ENCODE data around the gene MSH5. TPM values are rescaled to one million over a fixed set of nuclear protein-coding genes. Genes with fewer than 3 reads are reported as not detected.
A peak's percentile ranks its signal among the peaks of the same experiment; 100 is the strongest.
"Not testable (repeated sequence)": the region's sequence is repeated elsewhere in the genome, so short reads cannot be mapped to it uniquely, and the experiment has no call there.

The MSH5 gene
- total RNA-seq, 1 experiment from 2014 or later = 38.1 TPM

DNA sequence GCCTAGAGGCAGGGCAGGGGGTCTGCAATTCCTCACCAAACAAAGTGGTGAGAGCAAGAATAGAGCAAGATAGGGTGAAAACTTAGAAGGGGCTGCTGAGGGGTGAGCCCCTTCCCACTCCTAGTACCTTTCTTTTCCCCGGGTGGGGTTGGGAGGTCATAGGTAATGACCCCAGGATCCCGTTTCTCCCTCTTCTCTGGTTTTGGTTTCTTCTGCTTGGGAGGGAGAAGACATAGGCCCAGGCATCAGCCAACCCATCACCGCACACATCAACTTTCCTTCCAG lies 52.2 kb downstream of the MSH5 start:
- no peak for TF ChIP-seq POLR2AphosphoS5 (IDR thresholded peaks at IDR 0.05; ENCODE audit: low read depth, low read length)
- ChIA-PET POLR2A (no interaction called here), CTCF (interaction anchor here (0.5 to 1.5 kb wide), 2 partner anchors 15 to 17 kb away, joined by 3 to 5 read pairs; partner anchors contain the start of gene LSM2)
- H3K27ac ChIP-seq (ENCODE audit: low read length) = peak overlapping the region; percentile 99
- no peaks in the 10 kb centered on the region for H3K9me3 ChIP-seq (ENCODE audit: control insufficient read depth, insufficient read depth, low read depth, low read length)
- peaks cover 21% of the 10 kb centered on the region for H3K4me1 ChIP-seq (ENCODE audit: control insufficient read depth, insufficient read depth, low read length)
- no peak for ATAC-seq
- intact Hi-C loops (cut with micrococcal nuclease; ENCODE audit: unreplicated experiment) = no loop called here
- no TSS peak for BruUV-seq (replicated peaks)
- no peak for DNase-seq (ENCODE audit: low read depth, low spot score)
- H3K27me3 ChIP-seq (ENCODE audit: control insufficient read depth, insufficient read depth, low read length) = no peaks in the 10 kb centered on the region
- in situ Hi-C loops (cut with HindIII; ENCODE audit: low pct_unique_long_range_greater_than_20kb, low sequenced_read_pairs) = no loop called here
- 0 out of 4 replicates have a peak overlapping the region, but pooled peaks of 1 of the 2 experiments have one; percentile 99 for H3K4me3 ChIP-seq (ENCODE audit: low read depth in 2 of 2, low read length in 2 of 2)
- H3K36me3 ChIP-seq (ENCODE audit: control insufficient read depth, insufficient read depth, low read length) = peaks cover 14% of the 10 kb centered on the region

- H3K9me3 ChIP-seq (ENCODE audit: control insufficient read depth, insufficient read depth, low read depth, low read length) = no peaks in the 10 kb centered on the region
- ATAC-seq = peak; percentile 34
- H3K27me3 ChIP-seq (ENCODE audit: control insufficient read depth, insufficient read depth, low read length) = no peaks in the 10 kb centered on the region
- in situ Hi-C loops (cut with HindIII; ENCODE audit: low pct_unique_long_range_greater_than_20kb, low sequenced_read_pairs) (no loop called here), intact Hi-C loops (cut with micrococcal nuclease; ENCODE audit: unreplicated experiment) (no loop called here)
- ChIA-PET CTCF (no interaction called here), POLR2A (interaction anchor here (0.6 kb wide), 2 partner anchors 35 to 63 kb away, joined by 3 to 5 read pairs; partner anchors contain the start of gene HSPA1B)
- BruUV-seq (replicated peaks) = no TSS peak
- H3K4me3 ChIP-seq (ENCODE audit: low read depth in 2 of 2, low read length in 2 of 2) = peak overlapping the region; percentile 92 to 99
- peaks cover 14% of the 10 kb centered on the region for H3K36me3 ChIP-seq (ENCODE audit: control insufficient read depth, insufficient read depth, low read length)
- TF ChIP-seq POLR2AphosphoS5 (IDR thresholded peaks at IDR 0.05; ENCODE audit: low read depth, low read length) = no peak
- TF ChIP-seq CTCF (IDR thresholded peaks at IDR 0.05) = no peak
- 0 out of 2 replicates have a peak, but pooled peaks have one; percentile 22 for TF ChIP-seq SIN3A (IDR thresholded peaks at IDR 0.05; ENCODE audit: borderline replicate concordance, insufficient read depth, low read depth, low read length)
- H3K4me1 ChIP-seq (ENCODE audit: control insufficient read depth, insufficient read depth, low read length) = peaks cover 21% of the 10 kb centered on the region
- no peak for DNase-seq (ENCODE audit: low read depth, low spot score)
- H3K27ac ChIP-seq (ENCODE audit: low read length) = peak overlapping the region; percentile 99
Measured at GRCh38 chr6:31792761-31793171, 53.0 kb downstream of the MSH5 start.

DNA sequence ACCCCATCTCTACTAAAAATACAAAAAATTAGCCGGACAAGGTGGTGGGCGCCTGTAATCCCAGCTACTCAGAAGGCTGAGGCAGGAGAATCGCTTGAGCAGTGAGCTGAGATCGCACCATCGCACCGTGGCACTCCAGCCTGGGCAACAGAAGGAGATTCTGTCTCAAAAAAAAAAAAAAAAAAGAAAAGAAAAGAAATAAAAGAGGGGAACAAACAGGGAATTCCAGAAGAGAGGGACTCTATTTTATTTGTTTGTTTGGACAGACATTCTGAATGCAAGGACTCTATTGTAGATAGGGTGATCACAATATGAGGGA lies 54.1 kb downstream of the MSH5 start:
- in situ Hi-C loops (cut with HindIII; ENCODE audit: low pct_unique_long_range_greater_than_20kb, low sequenced_read_pairs) = not testable (repeated sequence)

DNA sequence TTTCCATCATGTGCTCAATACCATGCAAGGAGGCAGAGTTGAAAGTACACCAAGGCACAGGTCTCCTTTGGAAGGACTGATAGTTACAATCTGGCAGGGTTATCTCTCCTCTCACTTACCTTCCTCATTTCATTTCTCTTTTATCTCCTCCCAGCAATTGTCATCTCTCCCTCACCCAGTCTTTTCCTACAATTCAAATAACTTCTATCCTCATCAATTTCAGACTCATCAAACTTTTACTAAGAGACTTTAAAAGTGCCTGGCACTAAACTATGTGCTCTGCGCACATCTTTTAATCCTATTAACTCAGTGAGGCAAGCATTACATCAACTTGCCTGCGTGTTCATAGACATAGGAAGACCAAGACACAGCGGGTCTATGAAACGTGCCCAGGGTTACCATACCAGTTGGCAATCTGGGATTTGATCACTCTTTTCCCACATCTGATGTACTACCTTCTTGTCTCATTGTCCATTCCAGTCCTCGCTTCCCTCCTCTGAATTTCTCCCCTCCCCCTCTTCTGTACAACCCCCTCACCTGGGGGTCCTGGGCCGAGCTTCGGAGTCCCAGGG lies 54.6 kb downstream of the MSH5 start:
- no peaks in the 10 kb centered on the region for H3K27me3 ChIP-seq (ENCODE audit: control insufficient read depth, insufficient read depth, low read length)
- DNase-seq (ENCODE audit: low read depth, low spot score) (no peak), ATAC-seq (no peak)
- no peaks in the 10 kb centered on the region for H3K9me3 ChIP-seq (ENCODE audit: control insufficient read depth, insufficient read depth, low read depth, low read length)
- BruUV-seq (replicated peaks) = TSS peak; percentile 84
- TF ChIP-seq SIN3A (IDR thresholded peaks at IDR 0.05; ENCODE audit: borderline replicate concordance, insufficient read depth, low read depth, low read length) (no peak), POLR2AphosphoS5 (IDR thresholded peaks at IDR 0.05; ENCODE audit: low read depth, low read length) (no peak), REST (IDR thresholded peaks at IDR 0.05; ENCODE audit: insufficient read depth in 1 of 2, low read depth in 2 of 2, low read length in 1 of 2) (no peak), TCF7L2 (IDR thresholded peaks at IDR 0.05; ENCODE audit: low read depth, low read length) (no peak), CTCF (IDR thresholded peaks at IDR 0.05) (no peak)
- peaks cover 21% of the 10 kb centered on the region for H3K4me1 ChIP-seq (ENCODE audit: control insufficient read depth, insufficient read depth, low read length)
- peaks cover 8% of the 10 kb centered on the region for H3K36me3 ChIP-seq (ENCODE audit: control insufficient read depth, insufficient read depth, low read length)
- intact Hi-C loops (cut with micrococcal nuclease; ENCODE audit: unreplicated experiment) (no loop called here), in situ Hi-C loops (cut with HindIII; ENCODE audit: low pct_unique_long_range_greater_than_20kb, low sequenced_read_pairs) (no loop called here)
- ChIA-PET POLR2A (no interaction called here), CTCF (no interaction called here)
- peak overlapping the region; percentile 92 to 99 for H3K4me3 ChIP-seq (ENCODE audit: low read depth in 2 of 2, low read length in 2 of 2)
- H3K27ac ChIP-seq (ENCODE audit: low read length) = peak overlapping the region; percentile 99

More for the DNA sequence above, 54.1 kb downstream of the MSH5 start:
- H3K4me1 ChIP-seq (ENCODE audit: control insufficient read depth, insufficient read depth, low read length) = peaks cover 21% of the 10 kb centered on the region
- peak overlapping the region; percentile 92 to 99 for H3K4me3 ChIP-seq (ENCODE audit: low read depth in 2 of 2, low read length in 2 of 2)
- POLR2A ChIA-PET = interaction anchor here (0.7 kb wide), 1 partner anchor 40 kb away, joined by 6 read pairs; no protein-coding TSS in a partner anchor
- intact Hi-C loops (cut with micrococcal nuclease; ENCODE audit: unreplicated experiment); H3K27me3 ChIP-seq (ENCODE audit: control insufficient read depth, insufficient read depth, low read length); ATAC-seq; H3K9me3 ChIP-seq (ENCODE audit: control insufficient read depth, insufficient read depth, low read depth, low read length); BruUV-seq (replicated peaks); CTCF ChIA-PET; DNase-seq (ENCODE audit: low read depth, low spot score): not testable (repeated sequence)
- peaks cover 13% of the 10 kb centered on the region for H3K36me3 ChIP-seq (ENCODE audit: control insufficient read depth, insufficient read depth, low read length)
- H3K27ac ChIP-seq (ENCODE audit: low read length) = peak overlapping the region; percentile 99

Measured in Panc1 (cell line).